Measurements from ENCODE around the gene ADAMTS20.

ADAMTS20 gene

GRCh38 chr12:43325786-43326185 is 226.2 kb downstream of the ADAMTS20 start:
- H3K27ac ChIP-seq: no peak overlapping the region
- no peak for DNase-seq (ENCODE audit: low read depth, low spot score)

DNA sequence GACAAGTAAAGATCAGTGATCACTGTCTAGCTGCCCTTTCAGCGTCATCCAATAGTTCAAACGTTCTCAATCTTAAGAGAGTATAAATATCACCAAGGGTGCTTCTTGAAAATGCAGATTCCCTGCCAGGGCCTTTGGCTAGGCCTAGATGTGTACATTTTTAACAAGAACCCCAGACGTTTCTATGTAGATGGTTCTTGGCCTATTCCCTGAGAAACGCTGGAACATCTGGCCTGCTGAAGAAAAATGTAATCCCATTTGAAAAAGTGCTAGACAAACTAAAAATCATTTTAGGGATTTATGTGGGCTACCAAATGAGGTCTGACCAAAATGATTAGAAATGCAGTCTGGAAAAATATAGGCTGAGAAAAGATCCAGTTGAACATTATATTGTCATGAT is 231.7 kb downstream of the ADAMTS20 start:
- DNase-seq (ENCODE audit: low read depth, low spot score): no peak
- no peak overlapping the region for H3K27ac ChIP-seq

DNA sequence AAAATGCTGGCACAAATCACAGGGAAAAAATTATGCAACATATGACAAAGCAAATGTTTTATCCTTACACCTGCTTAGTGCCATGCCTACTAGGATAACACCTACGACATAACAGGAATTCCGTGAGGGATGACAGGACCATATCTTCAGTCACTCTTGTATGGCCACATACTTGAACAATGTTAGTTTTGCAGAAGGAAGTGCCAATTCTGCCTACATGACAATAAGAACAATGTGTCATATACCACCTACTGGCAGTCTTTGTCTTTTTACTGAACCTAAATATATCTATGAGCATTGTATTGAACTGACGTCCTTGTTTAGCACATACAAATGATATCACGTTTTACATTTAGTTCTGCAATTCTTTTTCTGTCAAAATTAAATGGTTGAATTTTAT is 234.0 kb downstream of the ADAMTS20 start:
- DNase-seq (ENCODE audit: low read depth, low spot score): no peak
- no peak overlapping the region for H3K27ac ChIP-seq

GRCh38 chr12:43317156-43317555 is 234.8 kb downstream of the ADAMTS20 start:
- DNase-seq (ENCODE audit: low read depth, low spot score): no peak
- no peak overlapping the region for H3K27ac ChIP-seq

GRCh38 chr12:43316520-43316919 is 235.5 kb downstream of the ADAMTS20 start:
- DNase-seq (ENCODE audit: low read depth, low spot score): no peak
- H3K27ac ChIP-seq: no peak overlapping the region

DNA sequence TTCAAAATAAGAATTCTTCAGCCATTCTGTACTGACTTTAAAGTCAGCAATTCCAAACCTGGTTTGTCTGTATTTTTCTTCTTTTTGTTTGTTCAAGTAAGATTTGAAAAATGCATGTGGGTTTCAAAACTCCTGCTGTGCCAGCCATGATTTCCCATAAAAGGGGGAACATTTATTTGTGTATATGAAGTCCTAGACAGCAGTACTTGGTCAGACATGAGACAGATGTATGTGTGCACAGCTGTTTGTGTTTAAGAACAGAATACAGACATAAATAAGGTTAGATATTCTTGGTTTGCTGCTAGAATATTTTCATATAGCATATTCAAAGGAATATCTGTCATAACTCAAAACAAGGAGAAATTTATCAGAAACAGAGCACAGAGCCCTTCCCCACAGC is 236.0 kb downstream of the ADAMTS20 start:
- no peak overlapping the region for H3K27ac ChIP-seq
- DNase-seq (ENCODE audit: low read depth, low spot score): no peak

DNA sequence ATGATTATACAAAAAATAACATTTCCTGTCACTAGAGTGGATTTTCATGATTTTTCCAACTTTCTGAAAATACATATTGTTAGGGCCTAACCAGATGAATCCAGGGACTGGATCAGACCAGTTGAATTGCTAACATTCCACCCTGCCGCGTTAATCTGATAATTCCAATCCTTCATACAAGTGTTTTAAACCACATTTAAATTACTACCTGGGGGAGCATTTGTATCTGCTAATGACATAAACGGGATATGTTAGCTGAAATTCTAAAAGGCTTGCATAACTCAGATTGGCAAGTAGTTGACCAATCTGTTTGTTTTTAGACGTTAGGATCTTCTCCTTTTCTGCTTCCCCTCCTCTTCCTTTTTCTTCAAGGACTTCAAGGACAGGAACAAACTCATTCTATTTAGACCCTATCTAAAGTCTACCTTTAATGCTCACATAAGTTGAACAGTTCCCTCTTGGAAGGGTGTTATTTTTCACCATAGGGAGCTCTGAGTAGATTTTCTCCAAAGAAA is 239.0 kb downstream of the ADAMTS20 start:
- no peak for DNase-seq (ENCODE audit: low read depth, low spot score)
- no peak overlapping the region for H3K27ac ChIP-seq

GRCh38 chr12:43310596-43310995 is 241.4 kb downstream of the ADAMTS20 start:
- H3K27ac ChIP-seq: no peak overlapping the region
- no peak for DNase-seq (ENCODE audit: low read depth, low spot score)

DNA sequence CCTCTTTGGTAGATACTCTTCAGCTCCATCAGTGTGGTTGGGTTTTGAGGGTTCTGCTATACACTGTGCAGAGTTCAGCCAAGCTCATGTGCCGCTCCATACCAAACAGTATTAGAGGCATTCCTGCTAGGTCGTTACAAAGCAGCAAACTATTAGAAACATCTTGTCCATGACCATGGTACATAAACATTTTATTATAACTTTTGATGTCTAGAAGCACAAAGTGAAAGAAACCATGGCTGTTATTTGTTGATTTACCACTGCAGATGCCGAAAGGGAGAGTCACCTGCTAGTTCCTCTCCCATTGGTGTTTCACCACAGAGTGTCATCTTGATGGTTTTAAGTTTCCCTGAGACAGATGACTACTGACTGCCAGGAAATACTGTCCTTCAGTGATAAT is 242.0 kb downstream of the ADAMTS20 start:
- no peak for DNase-seq (ENCODE audit: low read depth, low spot score)

GRCh38 chr12:43308776-43309175 is 243.2 kb downstream of the ADAMTS20 start:
- no peak overlapping the region for H3K27ac ChIP-seq
- no peak for DNase-seq (ENCODE audit: low read depth, low spot score)

More for the DNA sequence above, 242.0 kb downstream of the ADAMTS20 start:
- no peak overlapping the region for H3K27ac ChIP-seq

DNA sequence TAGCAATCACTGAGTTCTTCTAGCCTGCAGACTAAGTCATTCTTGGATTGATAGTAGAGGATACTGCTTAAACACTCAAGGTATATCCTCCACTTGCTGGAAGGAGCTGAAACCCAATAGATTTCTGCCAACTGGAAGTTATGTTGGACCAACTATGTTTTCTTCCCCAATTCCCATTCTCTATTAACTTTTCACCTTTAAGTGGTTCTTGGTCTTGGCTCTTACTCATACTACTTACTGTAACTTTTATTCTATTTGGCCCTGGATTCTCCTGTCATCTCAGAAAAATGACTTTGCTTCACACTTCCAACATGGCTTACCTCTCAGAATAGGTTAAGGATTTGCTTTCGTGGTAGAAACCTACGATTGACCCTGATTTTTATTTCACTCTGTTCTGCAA is 244.9 kb downstream of the ADAMTS20 start:
- peak overlapping the region; percentile 74 for H3K27ac ChIP-seq
- no peak for DNase-seq (ENCODE audit: low read depth, low spot score)

GRCh38 chr12:43306066-43306465 is 245.9 kb downstream of the ADAMTS20 start:
- H3K27ac ChIP-seq: peak overlapping the region; percentile 74
- peak; percentile 94 for DNase-seq (ENCODE audit: low read depth, low spot score)

DNA sequence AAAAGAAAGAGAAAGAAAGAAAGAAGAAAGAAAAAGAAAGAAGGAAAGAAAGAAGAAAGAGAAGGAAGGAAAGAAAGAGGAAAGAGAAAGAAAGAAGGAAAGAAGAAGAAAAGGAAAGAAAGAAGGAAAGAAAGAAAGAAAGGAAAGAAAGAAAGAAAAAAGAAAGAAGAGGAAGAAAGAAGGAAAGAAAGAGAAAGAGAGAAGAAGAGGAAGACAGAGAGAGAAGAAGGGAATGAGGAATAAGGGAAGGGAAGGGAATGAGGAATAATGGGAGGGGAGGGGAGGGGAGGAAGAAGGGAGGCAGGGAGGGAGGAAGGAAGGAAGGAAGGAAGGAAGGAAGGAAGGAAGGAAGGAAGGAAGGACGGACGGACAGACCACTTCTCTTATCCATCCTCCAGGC is 246.9 kb downstream of the ADAMTS20 start:
- DNase-seq (ENCODE audit: low read depth, low spot score): no peak
- H3K27ac ChIP-seq: peak overlapping the region; percentile 74

Measured in epithelial cell of prostate (primary cell).